Loucy (cell line): ENCODE measurements around the gene FTL.
"Not testable (repeated sequence)": the region's sequence is repeated elsewhere in the genome, so short reads cannot be mapped to it uniquely, and the experiment has no call there.

Source experiments
- H2AFZ ChIP-seq: fragments of 200-600 bp; sonication (generic); 2 replicates; pipeline ENCODE4 v1.6.0; 2016; ENCODE audit warnings: antibody characterized with exemption, mild to moderate bottlenecking, low read length, moderate library complexity
- H3F3A ChIP-seq: fragments of 200-600 bp; 2 replicates; pipeline ENCODE4 v1.6.0; 2016; ENCODE audit warnings: antibody characterized with exemption, low read depth, mild to moderate bottlenecking
- H3K27me3 ChIP-seq: fragments of 200-600 bp; sonication (generic); 2 replicates; pipeline ENCODE4 v1.6.1; 2014; ENCODE audit warnings: low read length, mild to moderate bottlenecking; ENCODE audit not compliant: insufficient read depth, poor library complexity, severe bottlenecking
- H3K36me3 ChIP-seq: fragments of 200-600 bp; sonication (generic); 2 replicates; pipeline ENCODE4 v1.6.1; 2016; ENCODE audit warnings: low read length; ENCODE audit not compliant: insufficient read depth
- H3K4me1 ChIP-seq: fragments of 200-600 bp; sonication (generic); 2 replicates; pipeline ENCODE4 v1.5.1; 2014; ENCODE audit warnings: low read length, mild to moderate bottlenecking; ENCODE audit not compliant: insufficient read depth, poor library complexity, severe bottlenecking
- H3K4me2 ChIP-seq: fragments of 200-600 bp; sonication (generic); 2 replicates; pipeline ENCODE4 v1.6.0; 2014; ENCODE audit warnings: antibody characterized with exemption, low read length, low read depth, mild to moderate bottlenecking; ENCODE audit not compliant: poor library complexity, severe bottlenecking
- H3K4me3 ChIP-seq: fragments of 200-600 bp; sonication (generic); 2 replicates; pipeline ENCODE4 v1.5.1; 2014; ENCODE audit warnings: low read length, mild to moderate bottlenecking, mixed read lengths; ENCODE audit not compliant: poor library complexity, severe bottlenecking
- H3K79me2 ChIP-seq: fragments of 200-600 bp; sonication (generic); 2 replicates; pipeline ENCODE4 v1.6.1; 2014; ENCODE audit warnings: low read length; ENCODE audit not compliant: insufficient read depth
- H3K9ac ChIP-seq: fragments of 200-600 bp; sonication (generic); 2 replicates; pipeline ENCODE4 v1.6.0; 2014; ENCODE audit warnings: mild to moderate bottlenecking, low read depth, low read length, moderate library complexity; ENCODE audit not compliant: poor library complexity, severe bottlenecking
- H3K9me2 ChIP-seq: fragments of 200-600 bp; sonication (generic); replicated peaks from 2 replicates; pipeline ENCODE4 v1.6.1; 2016; ENCODE audit warnings: low read depth, low read length, mixed read lengths
- H3K9me3 ChIP-seq: fragments of 200-600 bp; sonication (generic); 2 replicates; pipeline ENCODE4 v1.6.1; 2014; ENCODE audit warnings: mild to moderate bottlenecking, antibody characterized with exemption, low read length, low read depth; ENCODE audit not compliant: insufficient read depth
- H4K20me1 ChIP-seq: fragments of 200-600 bp; sonication (generic); 2 replicates; pipeline ENCODE4 v1.6.0; 2014; ENCODE audit warnings: antibody characterized with exemption, low read length, mild to moderate bottlenecking; ENCODE audit not compliant: insufficient read depth, poor library complexity, severe bottlenecking
- CTCF ChIP-seq: fragments of 200-600 bp; sonication (generic); conservative IDR thresholded peaks from 2 replicates; pipeline ENCODE4 v1.5.1; 2014; ENCODE audit warnings: mild to moderate bottlenecking, antibody characterized with exemption, low read length
- EZH2phosphoT487 ChIP-seq: fragments of 200-600 bp; IDR thresholded peaks from 2 replicates; pipeline ENCODE4 v1.6.1; 2018; ENCODE audit warnings: antibody characterized with exemption, mild to moderate bottlenecking, moderate library complexity, borderline replicate concordance

Gene FTL

GRCh38 chr19:48926909-48927308, 38.2 kb upstream of the FTL start:
- no peak overlapping the region for H3K9ac ChIP-seq
- no peak overlapping the region for H3K4me2 ChIP-seq
- TF ChIP-seq CTCF, result no peak
- TF ChIP-seq EZH2phosphoT487, result no peak
- no peaks in the 10 kb centered on the region for H3K4me1 ChIP-seq
- H3K9me3 ChIP-seq, result no peaks in the 10 kb centered on the region
- no peaks in the 10 kb centered on the region for H3K27me3 ChIP-seq
- H3K9me2 ChIP-seq, result no peaks in the 10 kb centered on the region
- no peak overlapping the region for H2AFZ ChIP-seq
- no peaks in the 10 kb centered on the region for H3K36me3 ChIP-seq
- no peaks in the 10 kb centered on the region for H3F3A ChIP-seq
- no peak overlapping the region for H3K4me3 ChIP-seq
- no peaks in the 10 kb centered on the region for H3K79me2 ChIP-seq
- no peaks in the 10 kb centered on the region for H4K20me1 ChIP-seq

- not testable (repeated sequence) for H3K9me3 ChIP-seq, H3F3A ChIP-seq, H3K4me2 ChIP-seq, H3K9me2 ChIP-seq, H3K79me2 ChIP-seq, H4K20me1 ChIP-seq, H2AFZ ChIP-seq, H3K9ac ChIP-seq, H3K36me3 ChIP-seq, H3K4me3 ChIP-seq, H3K27me3 ChIP-seq, H3K4me1 ChIP-seq
These were observed 37.4 kb upstream of the FTL start for GRCh38 chr19:48927692-48928091.

GRCh38 chr19:48928164-48929025, 36.7 kb upstream of the FTL start:
- Histone ChIP-seq H2AFZ (no peak overlapping the region), H3K79me2 (no peaks in the 10 kb centered on the region), H3K4me1 (peaks cover 3% of the 10 kb centered on the region), H3K9ac (no peak overlapping the region), H3F3A (no peaks in the 10 kb centered on the region), H3K9me2 (no peaks in the 10 kb centered on the region), H3K4me3 (no peak overlapping the region), H3K36me3 (no peaks in the 10 kb centered on the region), H3K4me2 (no peak overlapping the region), H3K27me3 (no peaks in the 10 kb centered on the region), H3K9me3 (no peaks in the 10 kb centered on the region), H4K20me1 (no peaks in the 10 kb centered on the region)
- TF ChIP-seq CTCF (no peak), EZH2phosphoT487 (no peak)
